HG03280 (cell line): ENCODE data around the gene CYTH1.

Source experiments
- ATAC-seq: cut with Tn5 transposase; IDR thresholded peaks from one replicate; pipeline ENCODE4 v1.9.1; 2021; ENCODE audit warnings: mild to moderate bottlenecking, moderate library complexity; ENCODE audit not compliant: unreplicated experiment

The CYTH1 gene

GRCh38 chr17:78718575-78719208 lies 63.4 kb downstream of the CYTH1 start:
- ATAC-seq, result no peak

DNA sequence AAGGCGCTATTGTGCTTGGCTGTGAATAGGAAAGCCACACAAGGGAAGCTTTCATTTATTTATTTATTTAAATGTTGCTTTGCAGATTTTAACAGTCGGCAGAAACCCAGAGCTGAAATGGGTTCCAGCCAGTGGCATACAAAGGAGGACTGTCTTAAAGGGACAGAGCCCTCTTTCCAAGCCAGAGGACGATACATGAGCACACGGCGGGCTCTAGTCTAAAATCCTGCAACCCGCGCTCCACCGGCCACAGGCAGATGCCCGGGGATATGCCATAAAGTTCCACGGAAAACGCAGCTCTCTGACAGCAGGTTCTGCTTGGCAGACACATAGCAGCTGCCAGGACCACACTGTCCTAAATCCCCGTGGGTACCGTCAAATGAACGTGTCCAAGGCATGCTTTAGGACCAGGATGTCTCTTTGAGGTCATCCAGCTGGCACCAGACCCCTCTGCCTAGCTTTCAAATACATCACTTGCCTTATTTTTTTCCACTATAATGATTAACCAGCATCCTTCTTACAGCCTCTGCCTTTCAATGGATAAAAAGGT lies 64.6 kb downstream of the CYTH1 start:
- ATAC-seq, result no peak

GRCh38 chr17:78716814-78717393 lies 65.2 kb downstream of the CYTH1 start:
- ATAC-seq, result no peak

GRCh38 chr17:78716292-78716691 lies 65.8 kb downstream of the CYTH1 start:
- ATAC-seq, result no peak

GRCh38 chr17:78715876-78716275 lies 66.2 kb downstream of the CYTH1 start:
- no peak for ATAC-seq

DNA sequence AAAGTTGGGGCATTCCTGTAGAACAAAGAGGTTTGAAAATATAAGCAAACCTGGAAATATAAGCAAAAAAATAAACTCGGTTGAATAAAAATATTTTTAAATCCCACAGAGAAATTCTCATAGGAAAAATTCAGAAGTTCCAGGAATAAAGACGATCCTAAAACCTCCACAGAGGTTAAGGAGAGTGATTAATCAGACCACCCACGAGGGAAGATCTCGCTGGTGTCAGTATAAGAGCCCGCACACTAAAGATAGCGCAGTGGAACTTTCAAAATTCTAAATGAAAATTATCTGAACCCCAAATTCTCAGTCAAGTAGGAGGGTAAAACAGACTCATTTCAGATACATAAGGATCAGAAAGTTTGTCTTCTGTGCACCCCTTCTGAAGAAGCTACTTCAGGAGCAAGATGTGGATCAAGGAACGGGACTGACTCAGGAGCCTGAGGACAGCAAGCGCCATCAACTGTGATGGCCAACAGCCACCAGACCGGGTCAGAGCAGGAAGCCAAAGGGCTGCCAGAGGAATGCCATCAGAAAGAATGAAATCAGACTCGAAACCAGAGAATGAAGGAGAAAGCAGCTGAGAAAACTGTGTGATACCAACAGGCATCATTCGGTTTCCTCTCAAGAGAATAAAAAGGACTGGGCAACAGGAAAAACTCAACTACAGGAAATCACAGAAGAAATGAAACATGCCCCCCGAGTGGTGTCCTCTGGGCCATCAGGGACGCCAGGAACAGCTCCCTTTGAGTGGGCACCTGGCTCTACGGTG lies 66.9 kb downstream of the CYTH1 start:
- ATAC-seq, result no peak

DNA sequence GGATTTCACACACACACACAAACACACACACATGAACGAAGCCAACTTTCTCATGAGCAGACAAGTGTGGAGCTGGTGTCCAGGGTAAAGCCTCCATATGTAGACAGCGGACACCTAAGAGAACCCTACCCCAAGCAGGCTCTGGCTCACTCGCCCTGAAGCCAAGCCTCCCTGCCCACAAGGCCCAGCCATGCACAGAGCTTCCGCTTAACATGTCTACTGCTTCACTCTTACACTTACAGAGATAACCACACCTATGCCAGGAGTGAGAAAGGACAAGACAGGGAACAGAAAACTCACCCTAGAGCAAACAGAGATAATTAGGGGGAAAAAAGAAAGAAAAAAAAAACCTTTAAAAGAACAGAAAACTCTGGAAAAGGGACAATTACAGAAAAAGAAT lies 67.5 kb downstream of the CYTH1 start:
- ATAC-seq, result no peak

- no peak for ATAC-seq
Measured at GRCh38 chr17:78712043-78712442, 70.0 kb downstream of the CYTH1 start.

DNA sequence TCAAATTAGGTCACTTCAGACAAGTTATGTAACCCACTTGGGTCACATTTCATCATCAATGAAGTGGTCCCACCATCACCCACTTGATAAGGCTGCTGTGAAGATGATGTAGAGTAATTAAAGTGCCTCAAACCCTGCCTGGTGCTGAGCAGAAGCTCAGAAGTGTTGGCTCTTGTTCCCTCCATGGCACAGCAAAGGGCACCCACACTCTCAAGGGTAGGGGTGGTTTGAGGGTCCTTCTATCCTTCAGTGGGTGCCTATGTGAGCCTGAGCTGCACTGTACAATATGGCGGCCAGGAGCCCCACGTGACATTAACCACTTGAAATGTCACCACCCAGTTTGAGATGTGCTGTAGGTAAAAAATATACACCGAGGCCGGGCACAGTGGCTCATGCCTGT lies 71.5 kb downstream of the CYTH1 start:
- no peak for ATAC-seq

DNA sequence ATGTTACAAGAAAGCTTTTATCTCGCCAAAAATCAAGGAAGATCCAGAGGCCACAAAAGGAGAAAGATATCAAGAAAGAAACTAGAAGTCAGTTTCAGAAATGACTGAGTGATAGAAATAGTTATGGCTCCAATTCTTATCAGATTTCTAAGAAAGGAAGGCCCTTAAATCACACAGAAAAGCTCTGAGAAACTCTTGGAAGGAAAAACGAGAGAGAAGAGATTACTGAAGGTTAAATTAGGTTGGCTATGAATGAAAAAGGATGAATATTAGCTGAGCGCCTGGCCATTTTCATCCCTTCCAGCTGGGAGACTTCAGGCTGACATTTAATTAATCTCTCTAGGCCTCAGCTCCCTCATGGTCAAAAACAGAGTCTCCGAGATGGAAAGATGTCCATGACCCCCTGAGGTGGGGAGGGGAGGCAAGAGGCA lies 72.3 kb downstream of the CYTH1 start:
- no peak for ATAC-seq

GRCh38 chr17:78709119-78709681 lies 72.9 kb downstream of the CYTH1 start:
- peak; percentile 47 for ATAC-seq

- no peak for ATAC-seq
Measured at GRCh38 chr17:78708510-78708973, 73.5 kb downstream of the CYTH1 start.

DNA sequence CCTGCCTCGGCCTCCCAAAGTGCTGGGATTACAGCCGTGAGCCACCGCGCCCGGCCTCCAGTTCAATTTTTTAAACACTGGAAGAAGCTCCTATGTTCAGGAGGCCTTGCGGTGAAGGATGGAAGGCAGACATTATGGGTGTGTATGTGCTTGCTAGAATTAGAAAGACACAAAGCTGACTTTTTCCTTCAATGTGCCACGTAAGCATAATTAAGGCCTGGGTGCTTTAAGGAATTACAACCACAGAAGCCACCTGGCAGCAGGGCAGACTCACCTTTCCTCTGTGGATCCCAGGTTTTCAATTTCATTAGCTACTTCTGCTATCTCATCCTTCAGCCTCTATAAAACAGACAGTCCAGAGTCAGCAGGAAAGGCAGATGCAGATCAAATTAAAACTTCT lies 74.2 kb downstream of the CYTH1 start:
- ATAC-seq, result no peak

- no peak for ATAC-seq
Measured at GRCh38 chr17:78707016-78707415, 75.1 kb downstream of the CYTH1 start.

DNA sequence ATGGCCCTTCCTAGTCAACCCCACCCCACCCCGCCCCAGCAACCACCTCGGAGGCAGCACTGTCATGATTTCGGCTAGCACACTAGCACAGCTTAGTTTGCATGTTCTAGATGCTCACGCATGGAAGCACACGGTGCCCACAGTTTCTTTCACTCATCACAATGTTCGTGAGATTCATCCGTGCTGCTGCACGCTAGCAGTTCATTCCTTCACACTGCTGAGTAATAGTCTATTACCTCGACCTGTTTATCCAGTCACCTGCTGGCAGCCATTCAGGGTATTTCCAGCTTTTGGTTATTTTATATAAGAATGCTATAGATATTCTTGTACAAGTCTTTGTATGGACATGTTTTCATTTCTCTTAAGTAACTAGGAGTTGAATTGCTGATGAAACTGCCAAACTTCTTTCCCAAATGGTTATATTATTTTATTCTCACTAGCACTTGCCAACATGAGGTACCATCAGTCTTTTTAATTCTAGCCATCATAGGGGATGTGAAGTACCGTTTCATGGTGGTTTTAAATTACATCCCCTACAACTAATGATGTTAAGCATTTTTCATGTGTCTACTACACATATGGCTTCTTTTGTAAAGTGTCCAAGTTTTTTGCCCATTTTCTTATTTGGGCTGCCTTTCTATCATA lies 75.7 kb downstream of the CYTH1 start:
- ATAC-seq, result peak; percentile 55

DNA sequence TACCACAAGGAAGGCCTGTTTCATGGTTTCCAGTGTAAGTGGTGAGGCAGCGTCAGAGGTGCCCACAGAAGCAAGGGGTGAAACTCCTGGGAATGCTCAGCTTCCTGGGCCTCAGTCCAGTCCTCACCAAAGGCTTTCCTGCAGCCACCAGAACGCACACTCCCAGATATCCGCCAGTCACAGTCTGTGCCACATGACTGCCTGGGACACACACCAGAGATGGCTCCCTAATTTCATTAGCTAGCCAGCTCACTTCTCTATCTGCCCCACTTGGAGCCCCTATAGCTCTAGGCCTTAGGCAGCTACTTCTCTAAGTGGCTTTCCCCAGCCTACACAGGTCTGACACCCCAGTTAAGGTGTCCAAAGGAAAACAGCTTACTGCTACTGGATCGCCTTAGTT lies 77.0 kb downstream of the CYTH1 start:
- ATAC-seq, result no peak

- ATAC-seq, result no peak
Measured at GRCh38 chr17:78704594-78704993, 77.5 kb downstream of the CYTH1 start.

- ATAC-seq, result no peak
Measured at GRCh38 chr17:78697554-78698343, 84.3 kb downstream of the CYTH1 start.

DNA sequence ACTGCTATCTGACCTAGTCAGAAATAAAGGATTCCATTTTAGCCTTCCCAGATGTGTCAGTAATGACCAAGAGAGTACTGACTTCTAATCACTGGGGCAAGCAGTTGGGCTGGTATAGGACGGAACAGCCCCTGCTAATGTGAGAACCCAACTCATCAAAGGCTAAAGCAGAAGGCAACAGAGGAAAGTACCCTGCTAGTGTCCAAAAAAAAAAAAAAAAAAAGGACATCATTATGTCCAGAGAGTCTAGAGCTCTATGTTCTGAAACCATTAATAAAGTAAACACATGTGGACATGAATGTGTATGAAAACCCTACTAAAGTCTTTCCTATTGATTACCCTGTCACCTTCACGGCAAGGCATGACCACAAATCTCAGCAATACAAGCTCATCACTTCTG lies 85.0 kb downstream of the CYTH1 start:
- no peak for ATAC-seq
